ENCODE measurements around the gene PRR11. TPM values are rescaled to one million over a fixed set of nuclear protein-coding genes. Genes with fewer than 3 reads are reported as not detected.
A peak's percentile ranks its signal among the peaks of the same experiment; 100 is the strongest.

The PRR11 gene
- total RNA-seq (2021) (70.3 to 90.4 TPM (median 70.5 TPM) in 3 replicates), Bru-seq, nascent RNA (percentile 80 among the genes with signal in this experiment)
- long read RNA-seq, experiment 1, partial matches to known transcripts = 2 of 7 reads
- long read RNA-seq, experiment 1, other reads (novel, unspliced or antisense) = 5 of 7 reads
- long read RNA-seq, experiment 2, partial matches to known transcripts = 11 of 15 reads
- long read RNA-seq, experiment 2, other reads (novel, unspliced or antisense) = 2 of 15 reads
- long read RNA-seq, experiment 3, partial matches to known transcripts = 0 of 3 reads
- long read RNA-seq, experiment 3, other reads (novel, unspliced or antisense) = 2 of 3 reads

GRCh38 chr17:59155439-59156177 is at the start of gene PRR11:
Gene PRR11 (plus strand): TSS chr17:59155746. CDS start chr17:59169753, 14,007 bp downstream.
- H3K4me3 Mint-ChIP-seq = no peak within 1 kb of the TSS
- ChIA-PET CTCF (interaction anchor here (0.8 to 2.3 kb wide), 3 partner anchors 10 to 174 kb away, joined by 3 to 18 read pairs (median 3); partner anchors contain the start of gene SMG8), POLR2A (interaction anchor here (0.6 to 3.0 kb wide), 7 partner anchors 8 to 552 kb away, joined by 3 to 23 read pairs (median 4); partner anchors contain the start of genes PTRH2, TRIM37 and VMP1)

More at GRCh38 chr17:59155439-59156177, at the start of gene PRR11:
- ATAC-seq (peak; percentile 93), DNase-seq (ENCODE audit: low spot score) (peak; percentile 91)
- Mint-ChIP-seq H3K27ac (no peak within 1 kb of the TSS), H3K36me3 (no peaks in the 10 kb centered on the region), H3K9me3 (no peaks in the 10 kb centered on the region), H3K27me3 (ENCODE audit: low read depth) (no peaks in the 10 kb centered on the region), H3K4me1 (peaks cover 39% of the 10 kb centered on the region)
- 0 out of 2 replicates have a peak, but pooled peaks have one; percentile 17 for TF ChIP-seq FOXK1 (CRISPR knock-in tag; IDR thresholded peaks at IDR 0.05)
- TF ChIP-seq MYBL2 (CRISPR knock-in tag; IDR thresholded peaks at IDR 0.05) = peak; percentile 87; the same call in 1 of the 2 replicates
- peak; percentile 30; the same call in 1 of the 2 replicates for TF ChIP-seq MAX (CRISPR knock-in tag; IDR thresholded peaks at IDR 0.05)
- no peak for TF ChIP-seq ZNF512 (CRISPR knock-in tag; IDR thresholded peaks at IDR 0.05; ENCODE audit: borderline replicate concordance)
- TF ChIP-seq GABPB1 (CRISPR knock-in tag; IDR thresholded peaks at IDR 0.05) = peak; percentile 82
- TF ChIP-seq PREB (CRISPR knock-in tag; IDR thresholded peaks at IDR 0.05; ENCODE audit: borderline replicate concordance) = 0 out of 2 replicates have a peak, but pooled peaks have one; percentile 22
- no peak for TF ChIP-seq GTF2I (CRISPR knock-in tag; conservative IDR thresholded peaks at IDR 0.05)
- no peak for TF ChIP-seq ZNF281 (CRISPR knock-in tag; IDR thresholded peaks at IDR 0.05)
- TF ChIP-seq ZBTB43 (CRISPR knock-in tag; IDR thresholded peaks at IDR 0.05) = no peak
- peak; percentile 70; the same call in 1 of the 2 replicates for TF ChIP-seq NFYB (CRISPR knock-in tag; conservative IDR thresholded peaks at IDR 0.05; ENCODE audit: low read depth)
- TF ChIP-seq IRF2 (CRISPR knock-in tag; IDR thresholded peaks at IDR 0.05; ENCODE audit: borderline replicate concordance, low read depth) = no peak
- no peak for TF ChIP-seq ZNF138 (CRISPR knock-in tag; conservative IDR thresholded peaks at IDR 0.05)
